CD8-positive, alpha-beta memory T cell (primary cell): ENCODE measurements around the gene UTP15. TPM values are rescaled to one million over a fixed set of nuclear protein-coding genes. Genes with fewer than 3 reads are reported as not detected.
A peak's percentile ranks its signal among the peaks of the same experiment; 100 is the strongest.

ENCODE experiments used
- CTCF ChIA-PET: fragments of 350-600 bp; sonication (Branson Sonifier 250); formaldehyde crosslinking; loops from one replicate; lab custom pipeline; 2021; ENCODE audit warnings: antibody characterized with exemption; lab: Charles Lee
- POLR2A ChIA-PET: fragments of 350-600 bp; sonication (Branson Sonifier 250); formaldehyde crosslinking; loops from one replicate; lab custom pipeline; 2021; ENCODE audit warnings: antibody characterized with exemption; lab: Charles Lee
- DNase-seq, 5 donors: peaks; one replicate each; pipeline versions ENCODE4 v3.0.0 to v3.0.0-alpha.2; 2020 to 2022; ENCODE audit warnings: mixed read lengths in 1 of 5
- H3K27ac ChIP-seq: one replicate; pipeline ENCODE4 v1.7.0; 2013; ENCODE audit warnings: low read depth, mild to moderate bottlenecking, low read length, moderate library complexity
- H3K27me3 ChIP-seq: 2 replicates; pipeline ENCODE4 v1.7.0; 2013; ENCODE audit warnings: low read length, mild to moderate bottlenecking; ENCODE audit not compliant: insufficient read depth, poor library complexity, severe bottlenecking
- H3K36me3 ChIP-seq: 2 replicates; pipeline ENCODE4 v1.7.0; 2013; ENCODE audit warnings: mild to moderate bottlenecking, low read length, moderate library complexity; ENCODE audit not compliant: insufficient read depth
- H3K4me1 ChIP-seq: 2 replicates; pipeline ENCODE4 v1.7.0; 2013; ENCODE audit warnings: mild to moderate bottlenecking, low read length, moderate library complexity; ENCODE audit not compliant: insufficient read depth
- H3K4me3 ChIP-seq: 2 replicates; pipeline ENCODE4 v1.7.0; 2013; ENCODE audit warnings: mild to moderate bottlenecking, low read length
- H3K9me3 ChIP-seq: 2 replicates; pipeline ENCODE4 v1.7.0; 2013; ENCODE audit warnings: mild to moderate bottlenecking, low read length
- H3K27ac Mint-ChIP-seq, 8 donors: one replicate each; pipeline ENCODE4 v1.8.0; 2020 to 2021; ENCODE audit warnings: mixed read lengths in 8 of 8, mild to moderate bottlenecking in 6 of 8, inconsistent platforms in 3 of 8, moderate library complexity in 3 of 8
- H3K27me3 Mint-ChIP-seq, 2 donors: one replicate each; pipeline ENCODE4 v1.8.0; 2020 to 2021; ENCODE audit warnings: mixed read lengths in 2 of 2, mild to moderate bottlenecking in 1 of 2, moderate library complexity in 1 of 2
- H3K36me3 Mint-ChIP-seq, 3 donors: one replicate each; pipeline ENCODE4 v1.8.0; 2020 to 2021; ENCODE audit warnings: mixed read lengths in 3 of 3, inconsistent platforms in 1 of 3, mild to moderate bottlenecking in 1 of 3
- H3K4me1 Mint-ChIP-seq, 3 donors: one replicate each; pipeline ENCODE4 v1.8.0; 2020 to 2021; ENCODE audit warnings: mixed read lengths in 3 of 3, inconsistent platforms in 1 of 3, mild to moderate bottlenecking in 1 of 3
- H3K4me3 Mint-ChIP-seq, 7 donors: one replicate each; pipeline ENCODE4 v1.8.0; 2020 to 2021; ENCODE audit warnings: mixed read lengths in 7 of 7, mild to moderate bottlenecking in 6 of 7, moderate library complexity in 4 of 7, inconsistent platforms in 2 of 7
- H3K9me3 Mint-ChIP-seq, 5 donors: one replicate each; pipeline ENCODE4 v1.8.0; 2020 to 2022; ENCODE audit warnings: mixed read lengths in 5 of 5, mild to moderate bottlenecking in 3 of 5, moderate library complexity in 2 of 5, inconsistent platforms in 1 of 5
- polyA plus RNA-seq: library from polyadenylated mRNA; unstranded; fragments of 300-500 nt; fragmentation: Illumina TruSeq; gene quantifications from one replicate; pipeline ENCODE4 v1.2.3, GENCODE V29; 2021
- total RNA-seq, 2 experiments: library from RNA; stranded (reverse); gene quantifications; one replicate each; pipeline ENCODE4 v1.2.3, GENCODE V29; 2021

Gene UTP15
- total and polyA plus RNA-seq, 3 experiments from 2014 or later: 8.9 to 56.5 (median 53.4) TPM

DNA sequence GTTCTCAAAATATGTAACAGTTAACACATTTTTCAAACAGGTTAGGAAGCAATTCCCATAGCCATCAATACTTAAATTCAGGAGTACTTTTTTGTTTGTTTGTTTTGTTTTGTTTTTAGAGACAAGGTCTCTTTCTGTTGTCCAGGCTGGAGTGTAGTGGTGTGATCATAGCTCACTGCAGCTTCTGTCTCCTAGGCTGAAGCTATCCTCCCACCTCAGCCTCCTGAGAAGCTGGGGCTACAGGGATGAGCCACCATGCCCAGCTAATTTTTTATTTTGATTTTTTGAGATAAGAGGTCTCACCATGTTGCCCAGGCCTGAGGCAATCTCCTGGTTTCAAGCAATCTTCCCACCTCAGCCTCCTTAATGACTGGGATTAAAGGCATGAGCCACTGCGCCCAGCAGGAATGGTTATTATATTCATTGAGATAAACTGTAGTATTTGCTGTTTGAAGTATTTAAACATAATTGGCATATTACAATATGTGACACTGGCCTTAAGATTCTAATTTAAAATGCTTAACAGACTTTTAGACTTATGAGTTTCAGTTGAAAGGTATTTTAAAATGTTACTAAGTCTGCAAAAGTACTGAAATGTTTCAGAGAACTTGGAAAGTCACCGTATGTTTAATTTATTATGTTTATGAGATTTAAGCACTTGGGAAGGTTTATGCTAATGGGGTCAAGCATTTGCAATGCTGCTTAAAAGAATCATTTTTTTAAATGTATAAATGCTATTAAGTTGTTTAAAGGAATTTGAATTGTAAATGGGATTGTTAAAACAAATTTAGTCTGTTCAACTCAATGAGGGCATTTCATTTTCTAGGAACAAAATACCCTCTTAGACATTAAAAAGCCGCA is 17.0 kb downstream of the UTP15 start:
- Histone ChIP-seq H3K36me3 (peaks cover 16% of the 10 kb centered on the region), H3K4me3 (no peak overlapping the region), H3K27me3 (no peaks in the 10 kb centered on the region), H3K9me3 (no peaks in the 10 kb centered on the region), H3K27ac (no peak overlapping the region), H3K4me1 (no peaks in the 10 kb centered on the region)
- POLR2A ChIA-PET: no interaction called here
- CTCF ChIA-PET: interaction anchor here (1.6 kb wide), 1 partner anchor 9 kb away, joined by 7 read pairs; no protein-coding TSS in a partner anchor
- Mint-ChIP-seq H3K4me3 (no peak overlapping the region), H3K9me3 (no peaks in the 10 kb centered on the region), H3K27ac (no peak overlapping the region), H3K4me1 (no peaks in the 10 kb centered on the region), H3K27me3 (no peaks in the 10 kb centered on the region), H3K36me3 (peaks cover 15 to 39% (median 29%) of the 10 kb centered on the region in 3 donors)
- DNase-seq: no peak

DNA sequence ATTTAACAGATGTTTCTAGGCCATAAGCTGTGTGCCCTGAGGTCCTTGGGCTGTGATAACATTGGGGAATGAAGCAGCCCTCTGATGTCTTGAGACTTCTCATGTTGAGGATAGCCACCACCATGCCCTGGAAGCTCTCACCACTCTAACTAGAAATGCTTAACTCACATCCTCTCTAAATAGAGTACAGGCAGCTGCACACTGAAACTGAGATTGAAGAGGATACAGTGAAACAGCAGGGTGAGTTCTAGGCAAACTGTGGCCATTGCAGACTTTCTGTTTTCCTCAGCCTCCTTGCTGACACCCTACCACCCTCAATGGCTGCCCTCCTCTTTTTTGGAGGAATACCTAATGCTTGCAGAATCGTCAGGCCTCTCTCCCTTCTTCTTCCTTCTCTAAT is 22.4 kb downstream of the UTP15 start:
- ChIA-PET POLR2A (no interaction called here), CTCF (interaction anchor here (1.6 kb wide), 1 partner anchor 205 kb away, joined by 7 read pairs; no protein-coding TSS in a partner anchor)
- H3K9me3 ChIP-seq: no peaks in the 10 kb centered on the region

DNA sequence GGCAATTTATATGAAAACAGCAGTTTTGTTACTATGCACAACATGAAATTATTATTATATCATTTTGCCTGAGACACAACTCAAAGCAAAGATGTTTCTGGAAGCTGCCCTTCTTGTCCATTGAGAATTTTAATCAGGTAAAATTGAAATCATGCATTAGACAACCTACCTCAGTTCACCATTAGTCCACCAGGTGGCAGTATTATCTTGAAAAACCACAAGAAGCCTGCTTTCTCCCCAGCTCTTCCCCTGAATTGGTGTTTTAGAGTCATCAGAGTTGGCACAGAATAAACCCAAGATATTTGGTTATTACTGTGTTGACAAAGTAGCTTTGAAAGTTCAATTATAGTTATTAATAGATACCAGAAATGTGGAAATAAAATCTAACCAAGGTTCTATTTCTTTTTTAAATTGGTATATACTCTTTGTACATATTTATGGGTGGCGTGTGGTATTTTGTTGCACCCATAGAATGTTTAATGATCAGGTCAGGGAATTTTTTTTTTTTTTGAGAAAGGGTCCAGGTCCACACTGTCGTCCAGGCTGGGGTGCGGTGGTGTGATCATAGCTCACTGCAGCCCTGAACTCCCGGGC is 25.7 kb downstream of the UTP15 start:
- Mint-ChIP-seq H3K9me3 (no peaks in the 10 kb centered on the region), H3K4me1 (no peaks in the 10 kb centered on the region), H3K36me3 (no peaks in the 10 kb centered on the region)

More for the DNA sequence above, 22.4 kb downstream of the UTP15 start:
- H3K4me3 ChIP-seq: no peak overlapping the region
- DNase-seq: no peak
- Mint-ChIP-seq H3K27ac (no peak overlapping the region), H3K9me3 (no peaks in the 10 kb centered on the region), H3K4me3 (no peak overlapping the region), H3K36me3 (peaks cover 0 to 2% (median 0%) of the 10 kb centered on the region in 3 donors), H3K4me1 (no peaks in the 10 kb centered on the region), H3K27me3 (peaks cover 0 to 2% of the 10 kb centered on the region in 2 donors)
- no peak overlapping the region for H3K27ac ChIP-seq
- H3K4me1 ChIP-seq: no peaks in the 10 kb centered on the region
- no peaks in the 10 kb centered on the region for H3K27me3 ChIP-seq
- H3K36me3 ChIP-seq: no peaks in the 10 kb centered on the region

DNA sequence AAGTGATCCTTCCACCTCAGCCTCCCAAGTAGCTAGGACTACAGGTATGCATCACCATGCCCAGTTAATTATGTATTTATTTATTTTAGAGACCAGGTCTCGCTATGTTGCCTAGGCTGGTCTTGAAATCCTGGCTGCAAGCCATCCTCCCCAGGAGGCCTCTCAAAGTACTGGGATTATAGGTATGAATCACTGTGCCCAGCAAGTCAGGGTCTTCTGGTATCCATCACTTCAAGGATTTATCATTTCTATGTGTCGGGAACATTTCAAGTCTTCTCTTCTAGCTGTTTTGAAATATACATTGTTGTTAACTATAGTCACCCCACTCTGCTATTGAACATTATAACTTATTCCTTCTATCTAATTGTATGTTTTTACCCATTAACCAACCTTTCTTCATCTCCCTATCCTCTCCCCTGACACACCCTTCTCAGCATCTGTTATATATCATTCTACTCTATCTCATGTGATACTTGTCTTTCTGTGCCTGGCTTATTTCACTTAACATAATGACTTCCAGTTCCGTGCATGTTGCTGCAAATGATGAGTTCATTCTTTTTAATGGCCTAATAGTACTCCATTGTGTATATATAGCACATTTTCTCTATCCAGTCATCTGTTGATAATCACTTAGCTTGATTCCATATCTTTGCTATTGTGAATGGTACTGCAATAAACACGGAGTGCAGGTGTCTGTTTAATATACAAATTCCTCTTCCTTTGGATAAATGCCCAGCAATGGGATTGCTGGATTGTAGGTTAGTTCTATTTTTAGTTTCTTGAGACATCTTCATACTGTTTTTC is 26.4 kb downstream of the UTP15 start:
- Histone ChIP-seq H3K4me1 (no peaks in the 10 kb centered on the region), H3K27ac (no peak overlapping the region), H3K9me3 (no peaks in the 10 kb centered on the region), H3K36me3 (no peaks in the 10 kb centered on the region), H3K27me3 (no peaks in the 10 kb centered on the region), H3K4me3 (no peak overlapping the region)
- Mint-ChIP-seq H3K27me3 (peaks cover 0 to 2% of the 10 kb centered on the region in 2 donors), H3K36me3 (no peaks in the 10 kb centered on the region), H3K4me1 (no peaks in the 10 kb centered on the region), H3K4me3 (no peak overlapping the region), H3K27ac (no peak overlapping the region), H3K9me3 (no peaks in the 10 kb centered on the region)
- ChIA-PET CTCF (interaction anchor here (0.7 to 4.3 kb wide), 10 partner anchors 10 to 204 kb away, joined by 3 to 33 read pairs (median 7); partner anchors contain the start of genes ANKRA2 and UTP15), POLR2A (no interaction called here)
- DNase-seq: no peak

More for the DNA sequence above, 25.7 kb downstream of the UTP15 start:
- DNase-seq: peak; percentile 8 to 54 (median 47)
- ChIA-PET POLR2A (no interaction called here), CTCF (interaction anchor here (0.7 to 4.3 kb wide), 14 partner anchors 9 to 1067 kb away, joined by 3 to 33 read pairs (median 6); partner anchors contain the start of genes ANKRA2 and UTP15)
- Histone ChIP-seq H3K36me3 (no peaks in the 10 kb centered on the region), H3K4me1 (no peaks in the 10 kb centered on the region), H3K4me3 (no peak overlapping the region), H3K27me3 (no peaks in the 10 kb centered on the region), H3K27ac (no peak overlapping the region), H3K9me3 (no peaks in the 10 kb centered on the region)
- Mint-ChIP-seq H3K27ac (no peak overlapping the region), H3K27me3 (peaks cover 0 to 2% of the 10 kb centered on the region in 2 donors), H3K4me3 (no peak overlapping the region)

DNA sequence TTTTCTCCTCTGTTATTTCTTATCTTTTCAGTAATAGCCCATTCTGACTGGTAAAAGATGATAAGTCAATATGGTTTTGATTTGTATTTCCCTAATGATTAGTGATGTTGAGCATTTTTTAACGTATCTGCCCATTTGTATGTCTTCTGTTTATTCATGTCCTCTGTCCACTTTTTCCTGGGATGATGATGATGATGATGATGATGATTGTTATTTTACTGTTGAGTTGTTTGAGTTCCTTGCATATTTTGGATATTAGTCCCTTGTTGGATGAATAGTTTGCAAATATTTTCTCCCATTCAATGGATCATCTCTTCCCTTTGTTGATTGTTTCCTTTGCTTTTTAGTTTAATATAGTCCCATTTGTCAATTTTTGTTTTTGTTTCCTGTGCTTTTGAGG is 27.0 kb downstream of the UTP15 start:
- H3K9me3 Mint-ChIP-seq: no peaks in the 10 kb centered on the region
- CTCF ChIA-PET: interaction anchor here (0.9 to 4.3 kb wide), 3 partner anchors 18 to 200 kb away, joined by 3 to 33 read pairs (median 9); no protein-coding TSS in a partner anchor
- H3K9me3 ChIP-seq: no peaks in the 10 kb centered on the region
- H3K27ac ChIP-seq: no peak overlapping the region
- no peaks in the 10 kb centered on the region for H3K36me3 ChIP-seq
- peak overlapping the region in 1 of 8 donors; percentile 12 for H3K27ac Mint-ChIP-seq
- POLR2A ChIA-PET: no interaction called here
- H3K4me1 Mint-ChIP-seq: no peaks in the 10 kb centered on the region
- H3K4me3 Mint-ChIP-seq: no peak overlapping the region
- no peaks in the 10 kb centered on the region for H3K27me3 ChIP-seq
- no peak for DNase-seq
- H3K36me3 Mint-ChIP-seq: no peaks in the 10 kb centered on the region
- no peaks in the 10 kb centered on the region for H3K4me1 ChIP-seq
- H3K27me3 Mint-ChIP-seq: peaks cover 0 to 2% of the 10 kb centered on the region in 2 donors
- H3K4me3 ChIP-seq: no peak overlapping the region

DNA sequence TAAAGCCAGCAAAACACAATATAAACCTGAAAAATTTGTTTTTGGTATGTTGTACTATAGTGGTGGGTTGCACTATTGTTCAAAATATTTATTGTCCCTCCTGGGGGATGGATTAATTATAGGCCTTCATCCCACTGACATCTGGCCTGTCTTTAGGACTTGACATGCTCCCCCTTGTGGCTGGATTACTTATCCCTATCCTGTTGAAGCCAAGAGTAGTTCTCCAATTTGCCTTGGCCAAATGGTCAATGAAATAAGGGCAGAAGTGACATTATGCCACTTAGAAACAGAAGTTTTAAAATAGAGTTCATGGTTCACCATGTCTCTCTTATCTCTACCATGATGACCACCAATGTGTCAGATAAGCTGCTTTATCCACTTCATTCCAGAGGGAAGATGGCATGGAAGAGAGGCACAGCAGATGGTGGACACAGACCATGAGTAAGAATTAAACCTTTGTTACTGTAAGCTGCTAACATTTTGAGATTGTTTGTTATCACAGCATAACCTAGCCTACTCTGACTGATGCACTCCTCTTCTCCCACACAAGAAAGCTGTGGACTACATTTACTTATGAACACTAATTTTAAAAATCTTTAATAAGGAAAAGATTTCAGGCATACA is 31.3 kb downstream of the UTP15 start:
- Mint-ChIP-seq H3K4me3 (no peak overlapping the region), H3K4me1 (no peaks in the 10 kb centered on the region), H3K27me3 (peaks cover 7 to 8% of the 10 kb centered on the region in 2 donors), H3K9me3 (peaks cover 1 to 5% (median 3%) of the 10 kb centered on the region in 5 donors), H3K27ac (no peak overlapping the region), H3K36me3 (no peaks in the 10 kb centered on the region)
- DNase-seq: no peak
- Histone ChIP-seq H3K4me3 (no peak overlapping the region), H3K4me1 (no peaks in the 10 kb centered on the region), H3K36me3 (no peaks in the 10 kb centered on the region), H3K27me3 (no peaks in the 10 kb centered on the region), H3K27ac (no peak overlapping the region), H3K9me3 (no peaks in the 10 kb centered on the region)
- ChIA-PET POLR2A (no interaction called here), CTCF (interaction anchor here (1.3 to 1.6 kb wide), 3 partner anchors 9 to 196 kb away, joined by 4 to 6 read pairs (median 4); no protein-coding TSS in a partner anchor)

DNA sequence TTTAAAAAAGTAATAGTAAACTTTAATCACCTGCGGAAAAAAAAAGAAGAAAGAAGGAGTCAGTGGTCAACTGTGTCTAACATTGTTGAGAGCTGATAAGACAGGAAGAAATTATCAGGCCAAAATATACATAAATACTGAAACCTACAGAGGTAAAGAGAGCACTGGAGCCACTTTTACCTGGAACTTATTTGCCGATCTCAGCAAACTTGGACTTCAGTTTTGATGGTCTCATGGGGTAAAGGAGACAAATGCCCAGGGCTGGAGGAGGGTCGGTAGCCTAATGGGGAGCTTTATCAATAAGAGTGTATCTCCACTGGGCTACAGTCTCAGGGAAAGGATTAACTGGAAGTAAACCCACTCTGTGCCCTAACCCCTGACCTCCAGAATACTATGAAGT is 33.8 kb downstream of the UTP15 start:
- no peaks in the 10 kb centered on the region for H3K4me1 ChIP-seq
- Mint-ChIP-seq H3K27ac (no peak overlapping the region), H3K36me3 (no peaks in the 10 kb centered on the region), H3K27me3 (peaks cover 7 to 8% of the 10 kb centered on the region in 2 donors), H3K4me3 (no peak overlapping the region), H3K4me1 (peaks cover 0 to 5% (median 1%) of the 10 kb centered on the region in 3 donors), H3K9me3 (peaks cover 2 to 8% (median 4%) of the 10 kb centered on the region in 5 donors)
- ChIA-PET POLR2A (no interaction called here), CTCF (no interaction called here)
- H3K9me3 ChIP-seq: no peaks in the 10 kb centered on the region
- no peaks in the 10 kb centered on the region for H3K27me3 ChIP-seq
- no peak for DNase-seq
- no peaks in the 10 kb centered on the region for H3K36me3 ChIP-seq
- no peak overlapping the region for H3K27ac ChIP-seq
- no peak overlapping the region for H3K4me3 ChIP-seq
